Neural progenitor cell (in vitro differentiated cells): ENCODE results near the gene DCP1B.

Source experiments
- EZH2 ChIP-seq: fragments of 200-600 bp; sonication (generic); IDR thresholded peaks from 2 replicates; pipeline ENCODE4 v1.6.1; 2017; ENCODE audit warnings: antibody characterized with exemption, mild to moderate bottlenecking, moderate library complexity
- EZH2phosphoT487 ChIP-seq: fragments of 200-600 bp; sonication (generic); IDR thresholded peaks from 2 replicates; pipeline ENCODE4 v1.6.1; 2017; ENCODE audit warnings: antibody characterized with exemption
- TF ChIP-seq, protein P1 (sequence below): fragments of 200-600 bp; sonication (generic); IDR thresholded peaks from 2 replicates; pipeline ENCODE4 v1.5.1; 2017; ENCODE audit warnings: antibody characterized with exemption, mild to moderate bottlenecking

DNA sequence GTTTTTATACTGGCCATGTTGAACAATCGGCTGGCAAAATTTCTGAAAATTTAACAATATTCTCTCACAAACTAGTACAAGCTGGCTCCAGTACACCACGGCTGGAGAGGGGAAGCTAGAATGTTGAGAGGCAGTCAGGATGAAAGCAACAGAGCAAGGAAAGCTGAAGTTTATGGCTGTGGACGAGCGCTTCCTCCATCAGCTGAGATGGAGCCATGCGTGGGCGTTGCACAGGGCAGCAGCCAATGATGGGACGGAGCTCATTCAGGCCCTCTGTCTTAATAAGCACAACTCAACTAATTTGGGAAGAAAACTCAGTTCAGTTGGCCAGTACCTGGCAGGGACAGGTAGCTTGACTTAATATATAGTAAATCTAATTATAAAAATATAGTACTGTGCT is 14.1 kb upstream of the DCP1B start:
- TF ChIP-seq, protein P1, sequence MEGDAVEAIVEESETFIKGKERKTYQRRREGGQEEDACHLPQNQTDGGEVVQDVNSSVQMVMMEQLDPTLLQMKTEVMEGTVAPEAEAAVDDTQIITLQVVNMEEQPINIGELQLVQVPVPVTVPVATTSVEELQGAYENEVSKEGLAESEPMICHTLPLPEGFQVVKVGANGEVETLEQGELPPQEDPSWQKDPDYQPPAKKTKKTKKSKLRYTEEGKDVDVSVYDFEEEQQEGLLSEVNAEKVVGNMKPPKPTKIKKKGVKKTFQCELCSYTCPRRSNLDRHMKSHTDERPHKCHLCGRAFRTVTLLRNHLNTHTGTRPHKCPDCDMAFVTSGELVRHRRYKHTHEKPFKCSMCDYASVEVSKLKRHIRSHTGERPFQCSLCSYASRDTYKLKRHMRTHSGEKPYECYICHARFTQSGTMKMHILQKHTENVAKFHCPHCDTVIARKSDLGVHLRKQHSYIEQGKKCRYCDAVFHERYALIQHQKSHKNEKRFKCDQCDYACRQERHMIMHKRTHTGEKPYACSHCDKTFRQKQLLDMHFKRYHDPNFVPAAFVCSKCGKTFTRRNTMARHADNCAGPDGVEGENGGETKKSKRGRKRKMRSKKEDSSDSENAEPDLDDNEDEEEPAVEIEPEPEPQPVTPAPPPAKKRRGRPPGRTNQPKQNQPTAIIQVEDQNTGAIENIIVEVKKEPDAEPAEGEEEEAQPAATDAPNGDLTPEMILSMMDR = no peak
- TF ChIP-seq EZH2 = no peak
- no peak for TF ChIP-seq EZH2phosphoT487
